Stomach (tissue), 4 donors: Measurements from ENCODE around the gene ROBO1.

Experiments
- CTCF ChIP-seq, 7 experiments: fragments of 450-650 bp in 4 of 7; fragments of 200-600 bp in 3 of 7; sonication (generic) in 3 of 7; IDR thresholded peaks; one replicate each; pipeline ENCODE4 v1.5.1; 2016 to 2019; ENCODE audit warnings: antibody characterized with exemption in 7 of 7, control low read depth in 2 of 7, mild to moderate bottlenecking in 1 of 7
- POLR2AphosphoS5 ChIP-seq, 3 donors: sonication (generic); formaldehyde crosslinking; IDR thresholded peaks; one replicate each; pipeline ENCODE4 v1.6.1; 2016; ENCODE audit warnings: antibody characterized with exemption in 3 of 3

- TF ChIP-seq CTCF (IDR thresholded peaks at IDR 0.05): no peak
- TF ChIP-seq POLR2AphosphoS5 (IDR thresholded peaks at IDR 0.05): no peak
These were observed 720.2 kb downstream of the ROBO1 start for GRCh38 chr3:79047581-79047980.
